Left renal pelvis (tissue), 4 donors: Measurements from ENCODE around the gene ST6GAL1. TPM values are rescaled to one million over a fixed set of nuclear protein-coding genes. Genes with fewer than 3 reads are reported as not detected.
"Not testable (repeated sequence)": the region's sequence is repeated elsewhere in the genome, so short reads cannot be mapped to it uniquely, and the experiment has no call there.

Source experiments
- DNase-seq, 4 donors: peaks; one replicate each; pipeline ENCODE4 v3.0.0-alpha.2; 2013; ENCODE audit warnings: low read depth in 4 of 4, low spot score in 3 of 4
- polyA plus RNA-seq, 4 donors: library from polyadenylated mRNA; unstranded; fragments of 120-200 nt; gene quantifications; one replicate each; pipeline ENCODE4 v1.2.1, GENCODE V29; 2013; ENCODE audit not compliant: insufficient read length in 4 of 4

The ST6GAL1 gene
- polyA plus RNA-seq, 4 donors, result 28.3 to 96.4 (median 69.5) TPM

GRCh38 chr3:186966406-186966805 lies 36.1 kb downstream of the ST6GAL1 start:
- DNase-seq, result no peak

GRCh38 chr3:186967236-186967635 lies 36.9 kb downstream of the ST6GAL1 start:
- not testable (repeated sequence) for DNase-seq

GRCh38 chr3:186967686-186968085 lies 37.4 kb downstream of the ST6GAL1 start:
- no peak for DNase-seq

- no peak for DNase-seq
Measured at GRCh38 chr3:186969607-186970006, 39.3 kb downstream of the ST6GAL1 start.

- not testable (repeated sequence) for DNase-seq
Measured at GRCh38 chr3:186971106-186971505, 40.8 kb downstream of the ST6GAL1 start.

- DNase-seq, result no peak
Measured at GRCh38 chr3:186971578-186971977, 41.3 kb downstream of the ST6GAL1 start.

GRCh38 chr3:186973702-186974101 lies 43.4 kb downstream of the ST6GAL1 start:
- DNase-seq, result no peak

- DNase-seq, result no peak
Measured at GRCh38 chr3:186974824-186975313, 44.5 kb downstream of the ST6GAL1 start.

- no peak for DNase-seq
Measured at GRCh38 chr3:186975726-186976125, 45.4 kb downstream of the ST6GAL1 start.

- DNase-seq, result peak; percentile 48 to 78 (median 57)
Measured at GRCh38 chr3:186976837-186977750, 46.8 kb downstream of the ST6GAL1 start.

GRCh38 chr3:186978712-186979111 lies 48.4 kb downstream of the ST6GAL1 start:
- no peak for DNase-seq

- no peak for DNase-seq
Measured at GRCh38 chr3:186979852-186980251, 49.5 kb downstream of the ST6GAL1 start.

GRCh38 chr3:186980989-186981388 lies 50.7 kb downstream of the ST6GAL1 start:
- no peak for DNase-seq

- DNase-seq, result no peak
Measured at GRCh38 chr3:186983659-186984058, 53.3 kb downstream of the ST6GAL1 start.

- no peak for DNase-seq
Measured at GRCh38 chr3:186984064-186984463, 53.7 kb downstream of the ST6GAL1 start.

- DNase-seq, result no peak
Measured at GRCh38 chr3:186985661-186986364, 55.5 kb downstream of the ST6GAL1 start.

GRCh38 chr3:186986406-186986805 lies 56.1 kb downstream of the ST6GAL1 start:
- DNase-seq, result no peak

- DNase-seq, result no peak
Measured at GRCh38 chr3:186986816-186987215, 56.5 kb downstream of the ST6GAL1 start.

- DNase-seq, result no peak
Measured at GRCh38 chr3:186988806-186989205, 58.5 kb downstream of the ST6GAL1 start.

GRCh38 chr3:186989429-186989828 lies 59.1 kb downstream of the ST6GAL1 start:
- no peak for DNase-seq

GRCh38 chr3:186990277-186990676 lies 60.0 kb downstream of the ST6GAL1 start:
- DNase-seq, result no peak
